PC-9 (cell line): Measurements from ENCODE around the gene THEMIS.

ENCODE experiments used
- CTCF ChIP-seq: fragments of 200-600 bp; sonication (generic); conservative IDR thresholded peaks from 2 replicates; pipeline ENCODE4 v1.6.1; 2017; ENCODE audit warnings: mixed run types, antibody characterized with exemption, mild to moderate bottlenecking, moderate library complexity
- EZH2 ChIP-seq: fragments of 200-600 bp; sonication (generic); IDR thresholded peaks from 2 replicates; pipeline ENCODE4 v1.8.0; 2017; ENCODE audit warnings: antibody characterized with exemption, low read depth

DNA sequence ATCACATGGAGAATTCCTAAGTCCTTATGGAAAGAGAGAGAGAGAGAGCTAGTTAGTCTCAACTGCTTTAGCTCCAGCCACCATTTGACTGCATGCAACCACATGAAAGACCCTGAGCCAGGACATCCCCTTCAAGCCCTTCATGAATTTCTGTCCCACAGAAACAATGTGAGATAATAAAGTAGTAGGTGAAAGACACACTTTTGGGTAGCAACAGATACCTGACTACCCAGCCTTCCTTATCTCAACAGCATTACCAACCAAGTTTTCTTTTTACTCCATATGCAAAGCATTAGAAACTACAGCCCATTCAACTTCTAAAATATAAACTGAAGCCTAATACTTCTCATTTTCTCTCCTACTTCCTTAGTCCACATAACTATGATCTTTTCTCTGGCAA is 23.2 kb upstream of the THEMIS start:
- TF ChIP-seq EZH2 (no peak), CTCF (no peak)
